Measurements from ENCODE around the gene ZNF134. TPM values are rescaled to one million over a fixed set of nuclear protein-coding genes. Genes with fewer than 3 reads are reported as not detected.
A peak's percentile ranks its signal among the peaks of the same experiment; 100 is the strongest.

Gene ZNF134
- total and polyA plus RNA-seq, 9 of the 15 experiments (the other 6 are each of a cell fraction or from before 2014, with no cell fraction given), result 1.3 to 10.0 (median 5.7) TPM

GRCh38 chr19:57599761-57600383 lies 14.2 kb upstream of the ZNF134 start, which contains the start of gene ZNF530 (continued):
- TF ChIP-seq MAX (CRISPR knock-in tag; IDR thresholded peaks at IDR 0.05) (no peak), CHD2 (IDR thresholded peaks at IDR 0.05; ENCODE audit: low read depth, low read length) (no peak), RAD21 (CRISPR knock-in tag; conservative IDR thresholded peaks at IDR 0.05 in 1 of 2, IDR thresholded peaks at IDR 0.05 in 1 of 2) (peak in 1 of 2 experiments; percentile 23; a peak in 2 of 4 replicates), CEBPZ (IDR thresholded peaks at IDR 0.05; ENCODE audit: borderline replicate concordance, low read depth, low read length) (no peak), FOXP1 (CRISPR knock-in tag; IDR thresholded peaks at IDR 0.05) (no peak), NR1H2 (CRISPR knock-in tag; IDR thresholded peaks at IDR 0.05) (no peak), ARID4B (CRISPR knock-in tag; IDR thresholded peaks at IDR 0.05) (peak; percentile 84), ZNF707 (CRISPR knock-in tag; conservative IDR thresholded peaks at IDR 0.05) (no peak), FOXM1 (IDR thresholded peaks at IDR 0.05; ENCODE audit: low read depth) (no peak), FOXM1 (CRISPR knock-in tag; IDR thresholded peaks at IDR 0.05; ENCODE audit: low read depth) (no peak), TBP (optimal IDR thresholded peaks at IDR 0.05; ENCODE audit: low read depth, low read length) (no peak), HMG20B (CRISPR knock-in tag; IDR thresholded peaks at IDR 0.05) (no peak), CHCHD3 (CRISPR knock-in tag; IDR thresholded peaks at IDR 0.05) (no peak), SIN3B (IDR thresholded peaks at IDR 0.05; ENCODE audit: low read depth) (peak; percentile 51; the same call in 1 of the 2 replicates), TAL1 (IDR thresholded peaks at IDR 0.05) (no peak), NCOA1 (IDR thresholded peaks at IDR 0.05; ENCODE audit: low read depth) (peak; percentile 77; the same call in 1 of the 2 replicates), HMG20A (CRISPR knock-in tag; conservative IDR thresholded peaks at IDR 0.05) (no peak), MAFK (IDR thresholded peaks at IDR 0.05; ENCODE audit: low read length) (no peak), ZNF639 (CRISPR knock-in tag; conservative IDR thresholded peaks at IDR 0.05 in 1 of 2, IDR thresholded peaks at IDR 0.05 in 1 of 2) (no peak), HSF4 (CRISPR knock-in tag; IDR thresholded peaks at IDR 0.05; ENCODE audit: borderline replicate concordance) (no peak)
